Activated CD4-positive, CD25-positive, alpha-beta regulatory T cell treated with anti-CD3 and anti-CD28 coated beads, Interleukin-2, amount 50 U/mL, for 24 hours (primary cell): ENCODE results near the gene BAX.
A peak's percentile ranks its signal among the peaks of the same experiment; 100 is the strongest.
"Not testable (repeated sequence)": the region's sequence is repeated elsewhere in the genome, so short reads cannot be mapped to it uniquely, and the experiment has no call there.

Source experiments
- ATAC-seq, 2 donors: fragments of 150-1000 bp; cut with Tn5 transposase; one replicate each; pipeline ENCODE4 v1.10.0; 2021; ENCODE audit warnings: mild to moderate bottlenecking in 1 of 2, moderate library complexity in 1 of 2

BAX gene

GRCh38 chr19:48954595-48955307 is at the start of gene BAX:
Gene BAX (plus strand): TSS chr19:48954875. CDS start chr19:48954929, 54 bp downstream.
- ATAC-seq: peak; percentile 92

- ATAC-seq: no peak
Observed at GRCh38 chr19:48905664-48906063, 49.0 kb upstream of the BAX start.

GRCh38 chr19:48906324-48906723 is 48.4 kb upstream of the BAX start:
- ATAC-seq: no peak

- no peak for ATAC-seq
Observed at GRCh38 chr19:48907671-48908070, 47.0 kb upstream of the BAX start.

GRCh38 chr19:48909424-48910077 is 45.1 kb upstream of the BAX start:
- ATAC-seq: not testable (repeated sequence)

GRCh38 chr19:48910803-48911202 is 43.9 kb upstream of the BAX start:
- ATAC-seq: no peak

- ATAC-seq: peak; percentile 46 to 64
Observed at GRCh38 chr19:48913114-48913889, 41.4 kb upstream of the BAX start.

- ATAC-seq: no peak
Observed at GRCh38 chr19:48914181-48914580, 40.5 kb upstream of the BAX start.

GRCh38 chr19:48915757-48916156 is 38.9 kb upstream of the BAX start:
- ATAC-seq: no peak

- ATAC-seq: no peak
Observed at GRCh38 chr19:48918071-48918470, 36.6 kb upstream of the BAX start.

GRCh38 chr19:48918801-48919247 is 35.9 kb upstream of the BAX start:
- no peak for ATAC-seq

GRCh38 chr19:48919271-48919670 is 35.4 kb upstream of the BAX start:
- ATAC-seq: not testable (repeated sequence)

GRCh38 chr19:48920949-48921348 is 33.7 kb upstream of the BAX start:
- ATAC-seq: no peak

GRCh38 chr19:48921721-48922500 is 32.8 kb upstream of the BAX start:
- ATAC-seq: no peak

- no peak for ATAC-seq
Observed at GRCh38 chr19:48922548-48923490, 31.9 kb upstream of the BAX start.

GRCh38 chr19:48925240-48925843 is 29.3 kb upstream of the BAX start:
- peak; percentile 61 to 72 for ATAC-seq

GRCh38 chr19:48925890-48926289 is 28.8 kb upstream of the BAX start:
- not testable (repeated sequence) for ATAC-seq

- no peak for ATAC-seq
Observed at GRCh38 chr19:48926909-48927308, 27.8 kb upstream of the BAX start.

GRCh38 chr19:48927692-48928091 is 27.0 kb upstream of the BAX start:
- ATAC-seq: not testable (repeated sequence)

- ATAC-seq: no peak
Observed at GRCh38 chr19:48928164-48929025, 26.3 kb upstream of the BAX start.
